GM12875 (cell line): ENCODE data around the gene MIA2.
"Not testable (repeated sequence)": the region's sequence is repeated elsewhere in the genome, so short reads cannot be mapped to it uniquely, and the experiment has no call there.

Source experiments
- H3K4me3 ChIP-seq: one replicate; pipeline ENCODE4 v1.5.1; 2011; ENCODE audit warnings: low read depth, low read length, control low read depth
- TF ChIP-seq, protein P1 (sequence below): IDR thresholded peaks from 2 replicates; pipeline ENCODE4 v1.5.1; 2011; ENCODE audit warnings: low read depth, mild to moderate bottlenecking, control low read depth, inconsistent platforms, low read length, moderate library complexity, borderline replicate concordance; ENCODE audit not compliant: insufficient read depth

The MIA2 gene

DNA sequence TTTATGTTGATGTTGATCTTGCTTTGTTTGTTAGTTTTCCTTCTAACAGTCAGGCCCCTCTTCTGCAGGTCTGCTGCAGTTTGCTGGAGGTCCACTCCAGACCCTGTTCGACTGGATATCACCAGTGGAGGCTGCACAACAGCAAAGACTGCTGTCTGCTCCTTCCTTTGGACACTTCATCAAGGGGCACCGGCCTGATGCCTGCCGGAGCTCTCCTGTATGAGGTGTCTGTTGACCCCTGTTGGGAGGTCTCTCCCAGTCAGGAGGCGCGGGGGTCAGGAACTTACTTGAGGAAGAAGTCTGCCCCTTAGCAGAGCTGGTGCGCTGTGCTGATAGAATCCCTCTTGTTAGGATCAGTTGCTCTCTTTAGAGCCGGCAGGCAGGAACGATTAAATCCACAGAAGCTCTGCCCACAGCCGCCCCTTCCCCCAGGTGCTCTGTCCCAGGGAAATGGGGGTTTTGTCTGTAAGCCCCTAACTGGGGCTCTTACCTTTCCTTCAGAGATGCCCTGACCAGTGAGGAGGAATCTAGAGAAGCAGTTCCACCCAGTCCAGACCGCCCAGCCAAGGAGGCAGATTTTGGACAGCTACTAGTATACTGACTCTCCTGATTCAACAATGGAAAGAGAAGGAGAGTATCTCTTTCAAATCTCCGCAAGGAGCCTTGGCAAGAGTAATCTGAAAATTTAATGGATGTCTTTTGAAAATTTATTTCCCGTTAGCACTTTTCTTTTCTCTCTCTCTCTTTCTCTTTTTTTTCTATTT is 25.2 kb downstream of the MIA2 start:
- H3K4me3 ChIP-seq: no peak overlapping the region
- TF ChIP-seq, protein P1, sequence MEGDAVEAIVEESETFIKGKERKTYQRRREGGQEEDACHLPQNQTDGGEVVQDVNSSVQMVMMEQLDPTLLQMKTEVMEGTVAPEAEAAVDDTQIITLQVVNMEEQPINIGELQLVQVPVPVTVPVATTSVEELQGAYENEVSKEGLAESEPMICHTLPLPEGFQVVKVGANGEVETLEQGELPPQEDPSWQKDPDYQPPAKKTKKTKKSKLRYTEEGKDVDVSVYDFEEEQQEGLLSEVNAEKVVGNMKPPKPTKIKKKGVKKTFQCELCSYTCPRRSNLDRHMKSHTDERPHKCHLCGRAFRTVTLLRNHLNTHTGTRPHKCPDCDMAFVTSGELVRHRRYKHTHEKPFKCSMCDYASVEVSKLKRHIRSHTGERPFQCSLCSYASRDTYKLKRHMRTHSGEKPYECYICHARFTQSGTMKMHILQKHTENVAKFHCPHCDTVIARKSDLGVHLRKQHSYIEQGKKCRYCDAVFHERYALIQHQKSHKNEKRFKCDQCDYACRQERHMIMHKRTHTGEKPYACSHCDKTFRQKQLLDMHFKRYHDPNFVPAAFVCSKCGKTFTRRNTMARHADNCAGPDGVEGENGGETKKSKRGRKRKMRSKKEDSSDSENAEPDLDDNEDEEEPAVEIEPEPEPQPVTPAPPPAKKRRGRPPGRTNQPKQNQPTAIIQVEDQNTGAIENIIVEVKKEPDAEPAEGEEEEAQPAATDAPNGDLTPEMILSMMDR: no peak

- H3K4me3 ChIP-seq: not testable (repeated sequence)
Observed at GRCh38 chr14:39260161-39260560, 26.4 kb downstream of the MIA2 start.

- H3K4me3 ChIP-seq: not testable (repeated sequence)
Observed at GRCh38 chr14:39262214-39262613, 28.5 kb downstream of the MIA2 start.

- TF ChIP-seq, protein P1: no peak
- no peak overlapping the region for H3K4me3 ChIP-seq
Observed at GRCh38 chr14:39264057-39264456, 30.3 kb downstream of the MIA2 start.

GRCh38 chr14:39264558-39264957 is 30.8 kb downstream of the MIA2 start:
- TF ChIP-seq, protein P1: no peak
- H3K4me3 ChIP-seq: no peak overlapping the region

DNA sequence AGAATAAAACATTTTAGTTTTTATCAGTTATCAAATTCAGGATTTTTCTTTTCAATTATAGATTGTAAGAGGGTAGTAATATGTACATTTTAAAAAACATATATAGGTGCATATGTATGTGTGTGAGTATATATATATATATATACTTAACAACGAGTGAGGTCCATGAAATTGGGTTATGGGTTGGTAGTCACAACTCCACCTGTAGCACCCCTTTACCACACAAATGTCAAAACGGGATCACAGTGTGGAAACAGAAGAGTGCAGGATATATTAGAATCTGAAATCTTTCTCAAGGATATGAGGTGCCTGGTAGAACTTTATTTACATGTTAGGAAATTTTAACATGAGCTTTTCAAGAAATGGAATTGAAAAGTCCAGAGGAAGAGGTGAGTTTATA is 31.3 kb downstream of the MIA2 start:
- no peak overlapping the region for H3K4me3 ChIP-seq
- TF ChIP-seq, protein P1: no peak

DNA sequence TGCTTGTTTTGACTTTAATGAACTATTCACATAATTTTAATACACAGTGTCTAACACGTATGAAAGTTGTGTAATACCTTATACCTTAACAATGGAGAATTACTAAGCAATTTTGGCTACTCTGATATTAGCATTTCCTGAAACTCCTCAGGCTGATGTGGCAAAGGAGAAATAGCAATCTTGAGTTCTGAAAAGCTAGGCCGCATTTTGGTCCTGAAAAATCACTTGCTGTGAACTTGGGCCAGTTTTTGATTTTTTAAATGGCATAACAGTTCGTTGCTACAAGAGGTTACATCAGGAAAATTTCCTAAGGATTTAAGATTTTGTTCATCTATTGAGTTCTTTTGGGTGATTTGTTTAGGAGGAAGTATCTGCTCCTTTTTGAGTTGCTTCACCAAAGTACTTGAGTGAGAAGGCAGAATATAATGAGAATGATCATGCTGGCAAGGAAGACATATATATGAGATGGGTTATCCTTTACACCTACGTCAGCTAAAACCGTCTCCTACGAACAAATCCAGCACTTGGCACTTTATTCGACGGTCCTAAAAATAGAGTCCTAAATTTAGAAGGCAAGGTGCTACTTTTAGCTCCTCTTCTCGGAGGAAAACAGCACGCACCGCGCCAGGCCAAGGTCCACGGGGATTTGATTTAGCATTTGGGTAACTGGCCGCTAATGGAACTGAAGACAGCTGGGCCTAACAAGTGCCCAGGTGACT is 32.2 kb downstream of the MIA2 start:
- TF ChIP-seq, protein P1: no peak
- H3K4me3 ChIP-seq: peak overlapping the region; percentile 60

- H3K4me3 ChIP-seq: peak overlapping the region; percentile 60
- TF ChIP-seq, protein P1: no peak
Observed at GRCh38 chr14:39266525-39266870, 32.8 kb downstream of the MIA2 start.
